ENCODE results near the gene CUTC.
"Not testable (repeated sequence)": the region's sequence is repeated elsewhere in the genome, so short reads cannot be mapped to it uniquely, and the experiment has no call there.

The CUTC gene

DNA sequence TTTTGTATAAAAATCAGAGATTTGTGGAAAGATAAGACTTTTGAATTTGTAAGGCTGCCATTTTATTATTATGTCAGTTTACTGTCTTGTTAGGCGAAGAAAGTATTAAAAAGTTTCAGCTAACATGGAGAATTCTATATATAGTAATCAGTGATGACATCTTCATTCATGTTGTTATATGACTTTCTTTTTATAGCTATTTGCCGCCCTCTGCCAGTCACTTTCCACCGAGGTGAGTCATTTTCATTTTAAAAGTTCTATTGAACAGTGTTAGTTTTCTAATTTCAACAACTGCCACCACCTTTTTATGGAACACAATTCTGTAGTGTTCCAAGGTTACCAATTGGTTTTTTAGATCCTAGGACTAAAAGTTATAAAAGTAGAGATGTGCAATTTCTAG is 11.8 kb downstream of the CUTC start:
- DNase-seq = no peak

DNA sequence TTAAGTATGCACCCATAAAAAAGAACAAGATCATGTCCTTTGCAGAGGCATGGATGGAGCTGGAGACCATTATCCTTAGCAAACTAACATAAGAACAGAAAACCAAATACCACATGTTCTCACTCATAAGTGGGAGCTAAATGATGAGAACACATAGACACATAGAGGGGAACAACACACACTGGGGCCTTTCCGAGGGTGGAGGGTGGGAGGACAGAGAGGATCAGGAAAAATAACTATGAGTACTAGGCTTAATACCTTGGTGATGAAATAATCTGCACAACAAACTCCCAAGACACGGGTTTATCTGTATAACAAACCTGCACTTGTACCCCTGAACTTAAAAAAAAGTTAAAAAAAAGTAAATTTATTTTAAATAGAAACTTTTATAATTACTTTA is 14.1 kb downstream of the CUTC start:
- not testable (repeated sequence) for DNase-seq

DNA sequence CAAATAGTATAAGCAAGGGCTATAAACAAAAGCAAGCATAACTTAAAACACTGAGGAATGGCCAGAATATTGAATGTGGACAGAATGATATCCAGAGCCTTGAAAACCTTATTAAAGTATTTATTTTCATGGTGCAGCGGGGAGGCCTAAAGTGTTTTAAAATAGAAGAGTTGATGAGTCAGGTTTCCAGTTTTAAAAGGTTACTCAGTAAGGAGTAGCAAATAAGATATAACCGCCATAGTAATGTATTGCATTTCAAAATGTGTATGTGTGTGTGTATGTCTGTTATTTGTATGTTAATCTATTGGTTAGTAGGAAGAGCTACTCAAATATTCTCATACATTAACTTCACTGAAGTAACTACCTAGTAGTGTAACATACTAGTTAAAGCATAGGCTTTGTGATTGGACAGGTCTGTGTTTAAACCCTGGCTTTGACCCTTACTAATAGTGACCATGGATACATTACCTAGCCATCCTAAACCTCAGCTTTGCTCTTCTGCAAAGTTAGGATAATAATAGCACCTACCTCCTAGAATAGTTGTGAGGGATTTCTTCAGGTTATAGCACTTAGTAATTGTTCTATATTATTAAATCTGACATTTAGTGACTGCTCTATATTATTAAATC is 16.9 kb downstream of the CUTC start:
- DNase-seq = no peak

DNA sequence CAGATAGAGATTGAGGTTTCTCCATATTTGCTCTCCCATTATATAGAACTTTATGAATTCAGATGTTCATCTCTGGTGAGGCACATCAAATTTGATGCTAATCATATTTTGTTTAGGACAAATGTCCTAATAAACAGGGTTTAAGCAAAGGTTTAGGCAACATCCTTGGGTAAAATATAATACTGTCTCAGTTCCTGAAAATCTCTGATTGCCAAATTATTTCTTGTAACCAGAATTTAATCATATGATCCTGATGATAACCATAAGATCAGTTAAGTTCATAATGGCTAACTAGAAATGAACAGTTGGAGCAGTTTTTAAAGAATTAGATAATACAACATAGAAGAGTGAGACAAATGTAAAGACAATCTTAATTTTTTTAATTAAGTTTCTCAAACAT is 18.6 kb downstream of the CUTC start:
- no peak for DNase-seq

DNA sequence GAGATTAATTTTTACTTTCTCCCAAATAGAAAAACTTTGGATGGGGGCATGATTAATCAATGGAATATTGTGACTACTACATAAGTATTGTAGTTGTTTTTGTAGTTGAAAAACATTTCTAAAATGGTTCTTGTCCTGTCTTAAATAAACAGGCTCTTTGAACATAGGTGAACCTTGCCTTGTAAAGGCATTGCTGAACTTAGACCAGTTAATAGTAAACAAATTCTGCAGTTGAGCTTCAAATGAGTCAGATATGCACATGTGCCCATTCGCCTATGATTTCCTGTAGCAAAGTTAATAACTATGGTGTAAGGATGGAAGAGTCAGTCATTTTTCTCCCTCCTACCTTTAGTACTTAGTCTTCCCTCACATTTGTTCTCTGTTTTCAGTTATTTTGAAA is 22.6 kb downstream of the CUTC start:
- no peak for DNase-seq

DNA sequence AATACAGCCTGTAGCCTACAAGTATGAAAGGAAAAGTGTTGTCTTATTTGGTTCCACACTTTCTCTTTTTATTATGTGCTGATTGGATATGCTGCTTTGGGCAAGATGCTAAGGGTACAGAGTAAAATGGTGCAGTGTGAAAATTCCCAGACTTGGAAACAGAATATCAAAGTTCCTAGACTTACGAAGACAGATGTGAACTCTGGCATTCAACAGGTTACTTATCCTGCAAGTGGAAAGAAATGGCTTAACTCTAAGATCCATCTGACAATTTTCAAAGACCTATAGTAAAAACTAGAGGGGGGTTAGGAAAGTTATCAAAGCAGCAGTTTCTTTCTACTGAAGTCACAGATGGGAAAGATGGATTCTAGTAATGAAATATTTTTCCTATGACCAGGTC is 24.1 kb downstream of the CUTC start:
- no peak for DNase-seq

DNA sequence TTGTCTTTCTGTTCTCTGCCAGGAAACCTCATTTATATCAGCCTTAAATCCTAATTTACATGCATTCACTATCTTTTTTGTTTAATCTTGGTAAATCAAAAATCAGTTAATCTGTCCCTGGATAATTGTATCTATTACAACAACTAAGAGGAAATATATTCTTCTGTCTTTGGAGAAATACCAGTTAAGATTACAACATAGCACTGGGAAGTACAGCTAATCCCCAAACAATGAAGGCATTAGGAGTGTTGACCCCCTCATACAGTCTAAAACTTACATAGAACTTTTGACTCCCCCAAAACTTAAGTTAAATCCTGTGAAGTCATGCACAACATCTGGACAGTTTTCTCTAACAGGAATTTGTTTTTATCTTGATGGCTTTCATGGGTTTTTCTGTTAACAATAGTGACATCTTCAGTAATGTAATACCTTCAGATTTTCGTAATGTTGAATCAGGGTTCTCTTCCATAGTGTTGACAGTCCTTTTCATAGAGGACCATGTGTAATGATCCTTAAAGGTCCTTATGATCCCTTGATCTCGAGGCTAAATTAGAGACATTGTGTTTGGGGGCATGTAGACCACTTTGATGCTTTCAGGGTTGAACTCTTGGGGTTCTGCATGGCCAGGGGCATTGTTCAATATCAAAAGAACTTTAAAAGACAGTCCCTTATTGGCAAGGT is 26.3 kb downstream of the CUTC start:
- DNase-seq = no peak

DNA sequence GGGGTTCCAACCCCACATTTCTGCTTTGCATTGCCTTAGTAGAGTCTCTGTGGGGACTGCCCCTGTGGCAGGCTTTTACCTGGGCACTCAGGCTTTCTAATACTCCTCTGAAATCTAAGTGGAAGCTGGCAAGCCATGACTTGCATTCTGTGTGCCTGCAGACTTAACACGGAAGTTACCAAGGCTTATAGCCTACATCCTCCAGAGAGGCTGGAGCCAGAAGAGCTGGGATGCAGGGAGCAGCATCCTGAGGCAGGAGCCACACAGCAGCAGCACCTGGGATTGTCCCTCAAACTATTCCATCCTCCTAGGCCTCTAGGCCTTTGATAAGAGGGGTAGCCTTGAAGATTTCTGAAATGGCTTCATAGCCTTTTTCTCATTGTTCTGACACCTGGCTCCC is 28.3 kb downstream of the CUTC start:
- no peak for DNase-seq

DNA sequence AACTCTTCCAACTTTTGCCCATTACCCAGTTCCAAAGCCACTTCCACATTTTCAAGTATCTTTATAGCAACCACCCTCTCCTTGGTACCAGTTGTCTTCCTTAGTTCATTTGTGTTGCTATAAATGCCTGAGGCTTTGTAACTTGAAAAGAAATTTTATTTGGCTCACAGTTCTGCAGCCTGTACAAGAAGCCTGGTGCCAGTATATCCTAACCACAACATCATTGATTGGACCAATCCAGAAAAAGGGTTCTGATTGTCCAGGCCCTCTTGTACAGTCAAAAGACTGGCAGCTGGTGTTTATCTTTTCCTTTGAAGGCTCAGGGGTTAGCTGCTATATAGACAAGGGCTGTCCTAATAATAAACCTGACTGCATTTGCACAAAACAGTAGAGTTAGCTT is 29.3 kb downstream of the CUTC start:
- no peak for DNase-seq

DNA sequence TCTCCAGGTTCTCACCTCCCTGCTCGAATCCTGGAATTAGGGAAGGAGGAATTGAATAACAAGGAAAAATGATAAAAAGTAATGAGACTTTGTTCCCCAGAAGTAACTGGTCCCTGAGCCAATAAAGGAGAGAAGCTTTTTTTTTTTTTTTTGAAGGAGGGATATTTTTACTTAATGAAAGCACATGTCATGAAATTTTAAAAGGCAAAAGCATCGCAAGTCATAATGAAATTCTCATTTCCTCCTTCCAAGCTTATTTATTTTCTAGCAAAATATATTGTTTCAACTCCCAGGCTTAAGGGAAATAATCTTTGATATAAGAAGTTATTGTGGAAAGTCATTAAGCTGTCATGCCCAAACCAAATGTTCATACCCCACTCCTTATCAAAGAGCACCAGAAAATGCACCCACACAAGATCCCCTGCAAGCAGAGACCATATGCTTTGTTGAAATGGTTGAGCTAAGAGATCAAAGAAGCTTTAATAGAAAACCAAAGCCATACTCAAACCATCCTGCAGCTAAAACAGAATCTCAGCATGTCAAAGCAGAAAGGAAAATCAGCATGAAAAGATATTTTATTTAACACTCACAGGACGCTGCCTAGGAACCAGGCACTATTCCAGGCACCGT is 33.8 kb downstream of the CUTC start:
- DNase-seq = no peak

DNA sequence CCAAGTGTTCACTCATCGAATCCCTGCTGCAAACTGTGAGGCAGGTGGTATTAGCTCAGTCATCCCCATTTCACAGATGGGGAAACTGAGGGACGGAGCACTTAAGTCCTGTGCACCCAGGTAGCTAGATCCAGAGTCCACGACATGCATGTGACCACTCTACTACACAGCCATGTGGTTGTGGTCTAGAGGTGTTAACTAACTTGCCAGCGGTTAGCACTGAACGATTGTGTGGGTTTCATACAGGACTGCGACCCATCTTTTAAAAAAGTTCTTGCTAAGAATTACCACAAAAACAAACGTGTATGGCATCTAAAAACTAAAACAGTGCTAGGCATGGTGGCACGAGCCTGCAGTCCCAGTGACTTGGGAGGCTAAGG is 34.3 kb downstream of the CUTC start:
- DNase-seq = no peak

DNA sequence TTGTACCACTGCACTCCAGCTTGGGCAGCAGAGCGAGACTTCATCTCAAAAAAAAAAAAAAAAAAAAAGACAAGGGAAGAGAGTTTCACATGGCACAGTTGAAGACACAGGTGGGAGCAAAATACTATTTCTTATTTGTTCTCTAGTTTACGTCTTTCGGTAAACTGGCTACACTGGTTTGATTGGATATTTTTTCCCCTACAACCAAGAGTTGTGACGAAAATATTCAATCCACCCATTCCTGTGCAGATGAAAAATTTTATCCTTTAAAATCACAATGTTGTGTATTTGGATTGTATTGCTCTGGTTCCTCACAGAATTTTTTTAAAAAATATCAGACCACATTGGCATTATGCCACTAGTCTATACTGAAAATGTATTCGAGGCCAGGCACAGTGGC is 35.9 kb downstream of the CUTC start:
- DNase-seq = no peak

DNA sequence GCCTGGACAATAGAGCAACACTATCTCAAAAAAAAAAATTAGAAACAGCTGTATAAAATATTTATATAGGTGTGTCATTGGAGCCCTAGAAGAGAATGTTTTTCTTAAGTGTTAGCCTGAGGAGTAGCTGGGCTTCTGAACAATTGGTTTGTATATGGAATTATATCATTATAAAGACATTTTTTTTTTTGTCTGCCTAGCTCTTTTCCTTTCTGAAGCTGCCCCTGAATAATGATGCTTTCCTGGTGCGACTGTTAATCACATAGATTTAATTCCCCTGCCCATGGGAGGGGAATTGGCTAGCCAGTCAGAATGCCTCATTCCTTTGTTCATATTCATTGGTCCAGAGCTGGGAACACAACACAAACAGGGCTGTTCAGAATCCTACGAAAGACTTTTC is 36.5 kb downstream of the CUTC start:
- no peak for DNase-seq

DNA sequence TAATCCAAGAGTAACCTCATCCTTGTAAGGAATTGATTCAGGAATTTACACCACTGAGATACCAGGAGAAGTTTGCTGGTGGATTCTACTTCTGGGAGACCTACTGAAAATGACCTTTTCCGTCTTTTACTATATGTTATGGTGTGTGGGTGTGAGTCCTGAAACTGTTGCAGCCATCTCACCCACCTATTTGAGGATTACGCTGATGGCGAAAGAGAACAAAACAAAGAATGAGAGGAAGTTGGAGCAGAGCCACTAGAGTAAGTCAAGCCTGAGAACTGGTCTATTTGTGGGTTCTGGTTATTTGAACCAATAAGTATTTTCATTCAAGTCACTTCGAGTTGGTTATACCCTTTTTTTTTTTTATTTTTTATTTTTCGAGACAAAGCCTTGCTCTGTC is 37.7 kb downstream of the CUTC start:
- DNase-seq = no peak

DNA sequence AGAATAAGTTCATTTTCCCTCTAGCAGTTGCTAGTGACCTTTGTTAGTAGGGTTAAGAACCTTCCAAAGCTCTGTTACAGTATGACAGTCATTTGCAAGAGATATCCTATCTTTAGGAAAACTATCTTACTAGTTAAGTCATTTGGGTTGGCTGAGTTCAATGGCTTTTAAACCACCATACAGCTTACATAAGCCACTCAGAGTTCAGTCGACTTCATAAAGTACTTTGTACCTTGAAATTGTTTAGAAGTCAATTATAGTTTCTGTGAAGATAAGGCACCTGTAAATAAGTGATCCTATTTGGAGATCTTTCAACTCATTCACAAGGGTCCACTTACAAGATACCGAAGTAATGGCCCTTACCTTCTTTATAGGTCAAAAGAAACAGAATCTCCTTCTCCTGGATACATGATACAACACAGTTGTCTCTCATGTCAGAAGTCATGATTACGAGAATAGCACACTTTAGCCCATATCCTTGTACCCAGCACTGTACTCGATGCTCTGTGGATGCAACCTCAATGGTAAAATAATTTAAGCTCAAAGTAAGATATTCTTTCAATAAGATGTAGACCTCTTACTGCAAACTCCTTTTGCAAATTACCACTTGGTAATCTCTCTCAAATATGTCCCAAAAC is 38.5 kb downstream of the CUTC start:
- DNase-seq = no peak

DNA sequence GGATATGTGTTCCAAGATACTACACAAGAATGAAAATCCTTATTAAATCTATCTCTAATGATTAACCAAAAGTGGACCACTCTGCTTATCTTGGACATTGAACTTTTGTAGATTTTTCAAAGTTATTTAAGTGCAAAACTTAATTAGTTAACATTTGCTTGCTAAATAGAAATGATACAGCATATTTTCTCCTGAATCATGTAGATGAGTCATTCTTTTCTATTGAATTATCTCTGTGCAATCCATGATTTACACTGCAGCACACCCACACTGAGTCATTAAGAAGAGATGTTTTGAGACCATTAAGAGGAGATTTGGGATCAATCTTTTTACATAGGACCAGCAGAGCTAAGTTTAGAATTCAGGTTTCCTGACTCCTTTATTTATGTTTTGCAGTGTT is 43.8 kb downstream of the CUTC start:
- no peak for DNase-seq

DNA sequence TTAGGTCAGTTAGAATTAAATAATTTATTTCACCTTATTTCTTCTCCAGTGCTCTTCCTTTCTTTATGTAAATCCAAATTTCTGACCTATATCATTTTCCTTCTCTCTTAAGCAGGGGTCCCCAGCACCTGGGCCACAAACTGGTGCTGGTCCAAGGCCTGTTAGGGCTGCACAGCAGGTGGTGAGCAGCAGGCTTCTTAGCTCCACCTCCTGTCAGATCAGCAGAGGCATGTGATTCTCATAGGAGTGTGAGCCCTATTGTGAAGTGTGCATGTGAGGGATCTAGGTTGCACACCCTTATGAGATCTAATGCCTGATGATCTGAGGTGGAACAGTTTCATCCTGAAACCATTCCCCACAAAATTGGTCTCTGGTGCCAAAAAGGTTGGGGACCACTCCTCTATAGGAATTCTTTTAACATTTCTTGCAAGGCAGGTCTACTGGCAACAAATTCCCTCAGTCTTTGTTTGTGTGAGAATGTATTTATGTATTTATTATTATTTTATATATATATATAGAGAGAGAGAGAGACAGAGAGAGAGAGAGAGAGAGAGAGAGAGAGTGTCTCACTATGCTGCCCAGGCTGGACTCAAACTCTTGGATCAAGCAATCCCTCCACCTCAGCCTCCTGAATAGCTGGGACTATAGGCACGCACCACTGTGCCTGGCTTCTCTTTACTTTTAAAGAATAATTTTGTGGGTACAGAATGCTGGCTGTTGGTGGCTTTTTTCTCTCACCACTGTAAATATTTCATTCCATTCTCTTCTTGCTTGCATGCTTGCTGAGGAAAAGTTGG is 46.1 kb downstream of the CUTC start:
- no peak for DNase-seq

DNA sequence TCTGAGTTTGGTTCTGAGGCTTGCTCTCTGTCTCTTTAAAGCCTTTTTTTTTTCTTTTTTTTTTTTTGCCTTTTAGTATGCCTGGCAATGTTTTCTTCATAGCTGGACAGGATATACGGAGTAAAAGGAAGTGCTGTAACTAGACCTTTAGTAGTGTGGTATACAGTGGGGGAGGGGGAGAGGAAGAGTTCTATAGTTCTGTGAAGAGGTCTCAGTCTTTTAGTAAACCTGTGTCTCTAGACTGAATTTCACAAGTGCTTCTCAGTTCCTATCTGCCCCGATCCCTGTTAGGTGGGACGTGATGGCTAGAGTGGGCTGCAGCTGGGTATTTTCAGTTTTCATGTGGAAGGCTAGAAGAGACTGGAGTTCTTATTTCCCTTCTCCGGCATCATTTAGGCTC is 47.3 kb downstream of the CUTC start:
- DNase-seq = no peak

DNA sequence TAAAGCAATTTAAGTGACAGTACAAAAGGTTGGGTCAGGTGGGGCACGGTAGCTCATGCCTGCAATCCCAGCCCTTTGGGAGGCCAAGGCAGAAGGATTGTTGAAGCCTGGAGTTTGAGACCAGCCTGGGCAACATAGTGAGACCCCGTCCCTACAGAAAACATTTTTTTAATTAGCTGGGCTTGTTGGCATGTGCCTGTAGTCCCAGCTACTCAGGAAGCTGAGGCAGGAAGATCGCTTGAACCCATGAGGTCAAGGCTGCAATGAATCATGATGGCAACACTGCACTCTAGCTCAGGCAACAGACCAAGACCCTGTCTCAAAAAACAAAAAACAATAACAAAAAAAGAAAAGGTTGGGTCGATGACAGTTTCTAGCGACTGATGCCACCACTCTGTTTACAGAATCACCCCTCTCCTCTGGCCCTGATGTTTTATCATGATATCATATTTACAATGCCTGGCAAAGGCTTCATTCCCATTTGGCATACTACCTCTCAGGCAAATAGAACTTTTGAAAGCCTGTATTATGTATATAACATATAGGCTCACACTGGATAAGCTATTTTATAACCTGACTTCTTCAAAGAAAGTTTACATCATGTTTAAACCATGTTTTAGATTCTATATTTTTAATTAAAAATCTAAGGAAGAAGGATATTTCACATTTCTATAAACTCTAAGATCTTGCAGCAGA is 49.8 kb downstream of the CUTC start:
- DNase-seq = no peak

DNA sequence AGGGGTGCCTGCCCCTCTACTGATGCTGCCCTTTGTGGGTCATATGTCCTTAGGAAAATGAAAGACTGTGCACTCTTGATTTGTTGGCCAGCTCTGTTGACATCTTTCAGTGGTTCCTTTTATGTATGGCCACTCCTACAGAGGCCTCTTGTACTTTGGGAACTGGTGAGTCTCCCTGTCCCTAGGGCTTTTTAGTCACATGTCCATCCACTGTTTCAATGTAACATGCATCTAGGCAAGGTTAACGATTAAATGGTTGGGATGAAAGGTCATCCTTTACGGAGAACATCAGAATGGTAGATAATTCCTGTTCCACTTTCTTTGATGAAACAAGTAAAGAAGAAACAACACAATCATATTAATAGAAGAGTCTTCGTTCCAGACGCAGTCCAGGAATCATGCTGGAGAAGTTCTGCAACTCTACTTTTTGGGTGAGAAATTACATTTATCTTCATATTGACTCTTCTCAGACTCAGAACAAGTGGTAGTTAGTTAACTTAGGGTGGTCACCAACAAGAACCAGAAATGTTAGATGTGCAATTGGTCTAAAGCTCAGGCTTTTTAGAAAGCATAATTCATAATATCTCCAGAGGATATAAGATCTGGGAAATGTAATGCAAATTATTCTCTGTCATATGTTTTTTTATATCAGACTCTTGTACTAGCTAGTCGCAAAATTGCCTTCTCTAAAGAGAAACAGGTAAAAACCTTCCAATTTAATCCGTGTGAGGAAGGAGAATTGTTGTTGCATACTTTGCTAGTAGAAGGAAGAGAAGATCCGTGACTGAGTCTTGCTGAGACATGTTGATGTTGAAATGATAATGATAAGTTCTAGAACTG is 50.6 kb downstream of the CUTC start, which contains the start of gene ABCC2:
Gene ABCC2 (plus strand): TSS at position 194 of the 840 bp plus-strand sequence. CDS start 205 bp downstream, at position 399.
- no peak for DNase-seq

DNA sequence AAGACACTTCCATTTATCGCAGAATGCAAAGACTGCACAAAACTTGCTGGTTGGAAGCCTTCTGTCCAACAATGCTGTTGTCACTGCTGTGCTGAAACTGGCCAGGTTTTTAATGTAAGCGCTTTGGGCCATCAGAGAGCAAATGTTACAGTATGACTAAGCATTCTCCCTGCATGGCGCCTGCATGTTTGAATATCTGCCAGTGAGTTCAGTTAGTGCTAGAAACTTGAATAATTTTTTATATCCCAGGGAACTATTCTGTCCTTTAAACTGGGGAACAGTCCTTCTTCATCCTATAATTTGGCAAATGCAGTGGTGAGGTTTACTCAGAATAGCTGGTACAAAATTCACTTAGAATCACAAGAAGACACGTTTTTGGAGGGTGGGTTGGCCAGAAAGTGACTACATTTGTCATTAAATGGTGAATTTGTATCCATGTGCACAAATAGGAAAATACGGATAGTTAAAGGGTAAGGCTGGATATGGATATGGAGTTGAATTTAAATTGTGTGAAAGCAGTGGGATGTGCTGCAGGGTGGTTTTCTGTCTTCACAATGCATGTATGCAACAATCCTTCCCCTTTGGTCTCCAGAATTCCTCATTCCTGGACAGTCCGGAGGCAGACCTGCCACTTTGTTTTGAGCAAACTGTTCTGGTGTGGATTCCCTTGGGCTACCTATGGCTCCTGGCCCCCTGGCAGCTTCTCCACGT is 52.1 kb downstream of the CUTC start:
- no peak for DNase-seq
